Right lobe of liver (tissue), 6 donors: ENCODE measurements around the gene GALNT2. TPM values are rescaled to one million over a fixed set of nuclear protein-coding genes. Genes with fewer than 3 reads are reported as not detected.

ENCODE experiments used
- ATAC-seq, 4 donors: fragments of 200-7000 bp; cut with Tn5 transposase; one replicate each; pipeline ENCODE4 v1.9.1; 2020; ENCODE audit warnings: mild to moderate bottlenecking in 4 of 4, moderate library complexity in 4 of 4
- DNase-seq, 3 donors: peaks; one replicate each; pipeline ENCODE4 v3.0.0-alpha.2; 2020
- H3K27ac ChIP-seq, 3 donors: fragments of 200-600 bp; one replicate each; pipeline ENCODE4 v1.8.0; 2022
- H3K27me3 ChIP-seq, 2 donors: fragments of 200-600 bp; one replicate each; pipeline ENCODE4 v1.8.0; 2022
- H3K36me3 ChIP-seq, 4 donors: fragments of 200-600 bp; sonication (generic) in 1 of 4; one replicate each; pipeline versions ENCODE4 v1.5.1 to v1.8.0; 2017 to 2022; ENCODE audit warnings: control low read depth in 1 of 4
- H3K4me1 ChIP-seq, 4 donors: fragments of 200-600 bp; sonication (generic) in 1 of 4; one replicate each; pipeline versions ENCODE4 v1.5.1 to v1.8.0; 2017 to 2022; ENCODE audit warnings: control low read depth in 1 of 4
- H3K4me3 ChIP-seq, 3 donors: fragments of 200-600 bp; one replicate each; pipeline ENCODE4 v1.8.0; 2022
- H3K9me3 ChIP-seq, 4 donors: fragments of 200-600 bp; sonication (generic) in 1 of 4; one replicate each; pipeline versions ENCODE4 v1.5.1 to v1.8.0; 2017 to 2022; ENCODE audit warnings: control low read depth in 1 of 4
- CTCF ChIP-seq, 4 donors: fragments of 200-600 bp in 3 of 4; fragments of 450-650 bp in 1 of 4; IDR thresholded peaks; one replicate each; pipeline versions ENCODE4 v1.5.1 to v1.8.0; 2016 to 2022; ENCODE audit warnings: antibody characterized with exemption in 4 of 4, mild to moderate bottlenecking in 2 of 4
- POLR2A ChIP-seq: fragments of 450-650 bp; IDR thresholded peaks from one replicate; pipeline ENCODE4 v1.6.1; 2017; ENCODE audit warnings: antibody characterized with exemption, mild to moderate bottlenecking
- WGBS: methylation state at CpG from one replicate; pipeline ENCODE4 v1.1.6; 2018; ENCODE audit warnings: low coverage, low lambda C conversion rate; ENCODE audit not compliant: insufficient coverage; ENCODE audit errors: missing lambda C conversion rate; 5-methylcytosine and 5-hydroxymethylcytosine counted together
- intact Hi-C, 2 donors: fragments of 100-400 bp; cut with DNase I; formaldehyde crosslinking; loops; one replicate each; pipeline versions ENCODE4 v1.11.2 to v1.14.1; 2022
- total RNA-seq, 6 experiments: library from RNA; depleted of rRNA in 2 of 6; stranded (reverse); fragments of >200 nt in 2 of 6; fragmentation: NEBNext Ultra II Directional in 3 of 6; extraction: Animal tissue kit (Norgen Biotek cat#: 25700) in 3 of 6; gene quantifications; one replicate each; pipeline versions ENCODE4 v1.1.0 to v1.2.4, GENCODE V29; 2016 to 2023
- donor health status: DM: no; HTN: yes; CAD: no.
- donor health status: DM: no; HTN: no; CAD: no.
- donor health status: DM: no; HTN: no; CAD: no.
- donor health status: DM: no; HTN: yes; CAD: no.
- donor health status: DM: no; HTN: yes; CAD: no.

GALNT2 gene
- total RNA-seq, 6 experiments from 2014 or later, result 58.0 to 152 (median 131) TPM

- Histone ChIP-seq H3K27ac (peak overlapping the region; percentile 28 to 77 (median 77)), H3K4me3 (peak overlapping the region in 2 of 3 donors; percentile 3 to 13), H3K9me3 (no peaks in the 10 kb centered on the region), H3K36me3 (no peaks in the 10 kb centered on the region), H3K4me1 (peaks cover 0 to 60% (median 32%) of the 10 kb centered on the region in 4 donors), H3K27me3 (no peaks in the 10 kb centered on the region)
- TF ChIP-seq CTCF (IDR thresholded peaks at IDR 0.05) (no peak), POLR2A (peak; percentile 30)
- DNase-seq, result peak in 2 of 3 donors; percentile 50 to 73
- WGBS, result 14% methylated on average over 8 of the region's 10 CpGs
- intact Hi-C loops, result loop anchor here in 1 of 2 donors (10.0 kb wide), 1 partner anchor 49 kb away; no protein-coding TSS in a partner anchor
- ATAC-seq, result peak; percentile 54 to 73 (median 66)
These were observed 39.0 kb downstream of the GALNT2 start for GRCh38 chr1:230105754-230106625.

- H3K9me3 ChIP-seq, result no peaks in the 10 kb centered on the region
- H3K27me3 ChIP-seq, result no peaks in the 10 kb centered on the region
- TF ChIP-seq POLR2A (peak; percentile 28), CTCF (IDR thresholded peaks at IDR 0.05) (no peak)
- H3K36me3 ChIP-seq, result no peaks in the 10 kb centered on the region
- H3K4me1 ChIP-seq, result peaks cover 0 to 76% (median 39%) of the 10 kb centered on the region in 4 donors
- H3K4me3 ChIP-seq, result no peak overlapping the region
- ATAC-seq, result peak in 3 of 4 donors; percentile 45 to 54 (median 54)
- intact Hi-C loops, result loop anchor here in 1 of 2 donors (10.0 kb wide), 1 partner anchor 47 kb away; no protein-coding TSS in a partner anchor
- H3K27ac ChIP-seq, result no peak overlapping the region
- WGBS, result 61% methylated on average over 3 of the region's 6 CpGs
- peak in 2 of 3 donors; percentile 72 to 86 for DNase-seq
These were observed 40.9 kb downstream of the GALNT2 start for GRCh38 chr1:230107941-230108340.

GRCh38 chr1:230108580-230108979 lies 41.5 kb downstream of the GALNT2 start:
- H3K36me3 ChIP-seq, result no peaks in the 10 kb centered on the region
- H3K27me3 ChIP-seq, result no peaks in the 10 kb centered on the region
- H3K9me3 ChIP-seq, result no peaks in the 10 kb centered on the region
- intact Hi-C loops, result loop anchor here in 1 of 2 donors (10.0 kb wide), 1 partner anchor 46 kb away; no protein-coding TSS in a partner anchor
- no peak for DNase-seq
- 90% methylated on average over 10 of the region's 12 CpGs for WGBS
- no peak overlapping the region for H3K27ac ChIP-seq
- H3K4me3 ChIP-seq, result no peak overlapping the region
- no peak for TF ChIP-seq CTCF (IDR thresholded peaks at IDR 0.05)
- no peak for TF ChIP-seq POLR2A
- peaks cover 0 to 78% (median 40%) of the 10 kb centered on the region in 4 donors for H3K4me1 ChIP-seq
- ATAC-seq, result no peak

GRCh38 chr1:230109066-230109465 lies 42.0 kb downstream of the GALNT2 start:
- Histone ChIP-seq H3K4me1 (peaks cover 0 to 78% (median 38%) of the 10 kb centered on the region in 4 donors), H3K27ac (no peak overlapping the region), H3K9me3 (no peaks in the 10 kb centered on the region), H3K36me3 (no peaks in the 10 kb centered on the region), H3K4me3 (no peak overlapping the region), H3K27me3 (no peaks in the 10 kb centered on the region)
- TF ChIP-seq CTCF (IDR thresholded peaks at IDR 0.05), result no peak
- TF ChIP-seq POLR2A, result no peak
- WGBS, result 86% methylated on average over 9 of the region's 11 CpGs
- ATAC-seq, result no peak
- intact Hi-C loops, result loop anchor here in 1 of 2 donors (10.0 kb wide), 1 partner anchor 46 kb away; no protein-coding TSS in a partner anchor
- no peak for DNase-seq
